ENCODE data around the gene GAMT.

DNA sequence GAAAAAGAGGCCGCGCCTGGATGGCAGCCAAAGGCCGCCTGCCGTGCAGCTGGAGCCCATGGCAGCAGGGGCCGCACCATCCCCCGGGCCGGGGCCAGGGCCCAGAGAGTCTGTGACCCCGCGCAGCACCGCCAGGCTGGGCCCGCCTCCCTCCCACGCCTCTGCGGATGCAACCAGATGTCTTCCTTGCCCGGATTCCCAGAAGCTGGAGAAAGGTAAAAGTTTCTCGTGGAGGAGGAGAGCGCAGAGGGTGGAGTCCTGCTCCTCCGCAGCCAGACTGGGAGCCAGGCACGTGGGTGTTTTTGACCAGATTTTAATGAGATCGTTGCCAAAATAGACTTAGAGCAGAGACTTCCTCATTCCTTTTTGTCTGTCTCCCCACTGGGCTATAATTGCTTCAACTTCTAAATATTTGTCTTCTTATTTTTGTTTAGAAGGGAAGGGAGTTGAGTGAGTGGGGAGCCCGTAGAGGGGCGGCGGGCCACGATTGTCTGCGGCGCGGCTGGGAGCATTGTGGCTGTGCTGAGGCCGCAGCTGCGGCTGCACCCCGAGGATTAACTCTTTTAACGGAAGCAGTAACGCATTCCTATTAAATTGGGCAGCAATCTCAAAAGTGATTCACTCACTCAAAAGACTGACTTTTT lies 40.4 kb downstream of the GAMT start:
- TF ChIP-seq, protein P1, sequence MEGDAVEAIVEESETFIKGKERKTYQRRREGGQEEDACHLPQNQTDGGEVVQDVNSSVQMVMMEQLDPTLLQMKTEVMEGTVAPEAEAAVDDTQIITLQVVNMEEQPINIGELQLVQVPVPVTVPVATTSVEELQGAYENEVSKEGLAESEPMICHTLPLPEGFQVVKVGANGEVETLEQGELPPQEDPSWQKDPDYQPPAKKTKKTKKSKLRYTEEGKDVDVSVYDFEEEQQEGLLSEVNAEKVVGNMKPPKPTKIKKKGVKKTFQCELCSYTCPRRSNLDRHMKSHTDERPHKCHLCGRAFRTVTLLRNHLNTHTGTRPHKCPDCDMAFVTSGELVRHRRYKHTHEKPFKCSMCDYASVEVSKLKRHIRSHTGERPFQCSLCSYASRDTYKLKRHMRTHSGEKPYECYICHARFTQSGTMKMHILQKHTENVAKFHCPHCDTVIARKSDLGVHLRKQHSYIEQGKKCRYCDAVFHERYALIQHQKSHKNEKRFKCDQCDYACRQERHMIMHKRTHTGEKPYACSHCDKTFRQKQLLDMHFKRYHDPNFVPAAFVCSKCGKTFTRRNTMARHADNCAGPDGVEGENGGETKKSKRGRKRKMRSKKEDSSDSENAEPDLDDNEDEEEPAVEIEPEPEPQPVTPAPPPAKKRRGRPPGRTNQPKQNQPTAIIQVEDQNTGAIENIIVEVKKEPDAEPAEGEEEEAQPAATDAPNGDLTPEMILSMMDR (conservative IDR thresholded peaks at IDR 0.05) = no peak
- TF ChIP-seq EZH2 (IDR thresholded peaks at IDR 0.05; ENCODE audit: low read depth) = no peak

Measured in PC-9 (cell line).